Measurements from ENCODE around the gene FYN.

The FYN gene

DNA sequence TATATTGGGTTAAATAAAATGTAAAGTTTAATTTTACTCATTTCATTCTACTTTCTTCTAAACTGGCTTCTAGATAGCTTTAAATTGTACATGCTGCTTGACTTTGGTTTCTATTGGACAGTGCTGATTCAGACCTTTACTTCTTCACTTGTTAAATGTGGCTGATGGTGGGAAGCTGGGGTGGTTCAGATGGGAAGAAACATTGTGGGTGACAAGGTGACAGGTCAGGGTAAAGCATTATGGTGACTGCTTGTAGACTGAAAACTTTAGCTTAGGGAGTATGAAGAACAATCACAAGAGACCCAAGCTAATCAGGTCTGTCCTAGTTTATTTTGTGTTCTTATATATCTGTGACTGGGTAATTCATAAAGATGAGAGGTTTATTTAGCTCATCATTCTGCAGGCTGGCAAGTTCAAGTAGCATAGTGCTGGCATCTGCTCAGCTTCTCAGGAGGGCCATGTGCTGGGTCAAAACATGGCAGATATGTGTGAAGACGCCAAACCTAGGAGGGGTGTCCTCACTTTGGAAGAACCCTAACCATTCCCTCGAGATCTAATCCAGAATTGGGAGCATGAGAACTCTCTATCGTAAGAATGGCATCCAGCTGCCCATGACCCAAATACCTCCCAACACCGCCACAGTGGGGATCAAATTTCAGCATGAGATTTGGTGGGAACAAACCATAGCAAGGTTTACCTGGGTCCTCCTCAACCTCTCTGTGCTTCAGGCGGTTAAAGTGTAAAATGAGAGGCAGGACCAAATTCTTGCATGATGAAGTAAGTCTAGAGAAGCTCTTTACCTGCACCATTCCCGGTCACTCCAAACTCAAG is 102.8 kb downstream of the FYN start:
- DNase-seq (ENCODE audit: low read depth in 2 of 2), result no peak

DNA sequence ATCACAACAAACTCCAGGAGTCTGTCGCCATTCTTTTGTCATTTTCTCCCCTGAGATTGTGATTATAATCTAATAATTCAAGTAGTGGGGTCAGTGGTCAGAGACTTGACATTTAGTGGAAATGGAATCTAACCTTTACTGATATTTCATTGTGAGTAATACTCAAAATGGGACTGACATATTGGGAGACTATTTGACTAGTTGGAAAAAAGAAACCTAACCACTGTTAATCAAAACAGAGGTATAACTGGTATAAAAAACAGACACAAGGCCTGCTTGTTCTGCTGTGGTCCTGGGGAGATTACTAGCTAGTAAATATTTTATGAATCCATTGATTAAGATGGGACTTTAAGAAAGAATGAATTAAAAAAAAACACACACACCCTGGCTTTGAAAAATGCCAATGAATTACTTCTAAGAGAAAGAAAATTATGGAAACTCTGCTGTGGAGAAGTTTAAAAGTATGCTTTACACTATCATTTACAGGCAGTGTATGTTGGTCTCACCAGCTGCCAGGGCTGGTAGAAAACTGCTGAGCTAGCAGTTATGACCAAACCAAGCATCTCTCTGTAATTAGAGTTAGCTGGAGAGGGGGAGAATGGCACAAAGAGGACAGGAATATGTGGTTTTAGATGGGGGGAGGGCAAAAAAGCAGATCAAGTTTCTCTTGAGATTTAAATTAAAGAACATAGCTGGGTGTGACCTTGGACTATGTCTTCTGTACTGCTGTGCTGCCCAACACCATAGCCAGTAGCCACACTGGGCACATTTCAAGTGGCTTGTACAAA is 103.7 kb downstream of the FYN start:
- DNase-seq (ENCODE audit: low read depth in 2 of 2), result no peak

DNA sequence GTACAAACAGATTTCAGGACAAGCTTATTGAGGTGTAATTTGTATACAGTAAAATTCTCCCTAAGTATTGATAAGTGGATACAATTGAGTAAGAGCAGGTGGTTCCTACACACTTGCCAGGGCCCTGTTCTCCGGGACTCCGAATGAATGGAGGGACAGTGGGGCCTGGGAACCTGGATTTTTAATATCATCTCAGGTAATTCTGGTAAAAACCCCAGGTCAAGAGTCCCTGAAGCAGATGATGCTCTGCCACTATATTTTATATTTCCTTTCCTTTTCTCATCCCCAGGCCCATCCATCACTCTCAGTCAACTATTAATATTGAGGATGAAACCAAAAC is 104.9 kb downstream of the FYN start:
- no peak for DNase-seq (ENCODE audit: low read depth in 2 of 2)

DNA sequence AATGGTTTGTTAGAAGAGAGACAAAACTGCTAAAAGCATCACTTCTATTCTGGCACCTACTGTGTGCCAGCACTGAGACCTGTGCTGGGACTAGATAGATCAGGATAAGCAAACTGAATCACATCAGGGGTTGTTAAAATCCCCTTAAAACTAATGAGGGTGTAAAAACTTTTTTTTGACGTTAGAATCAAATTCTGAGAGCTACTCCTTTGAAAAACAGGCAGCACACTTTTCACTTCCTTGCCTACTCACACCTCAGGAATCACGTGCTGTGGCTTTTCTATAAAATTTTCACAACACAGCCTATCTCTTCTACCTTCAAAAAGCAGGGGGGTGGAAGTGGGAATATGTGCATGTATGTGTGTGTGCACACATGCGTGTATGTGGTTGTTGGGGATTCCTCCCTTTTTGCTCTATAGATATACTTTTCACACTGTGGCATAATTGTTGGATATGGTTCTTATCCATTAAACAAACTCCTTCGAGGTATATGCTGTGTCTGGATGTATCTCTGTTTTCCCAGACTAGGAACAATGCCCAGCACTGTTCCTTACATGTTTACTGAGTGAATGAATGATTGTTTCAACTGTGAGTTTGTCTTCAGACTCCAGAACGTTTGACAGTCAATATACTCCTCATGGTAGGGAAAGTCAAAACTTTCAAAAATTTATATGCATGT is 105.4 kb downstream of the FYN start:
- no peak for DNase-seq (ENCODE audit: low read depth in 2 of 2)

DNA sequence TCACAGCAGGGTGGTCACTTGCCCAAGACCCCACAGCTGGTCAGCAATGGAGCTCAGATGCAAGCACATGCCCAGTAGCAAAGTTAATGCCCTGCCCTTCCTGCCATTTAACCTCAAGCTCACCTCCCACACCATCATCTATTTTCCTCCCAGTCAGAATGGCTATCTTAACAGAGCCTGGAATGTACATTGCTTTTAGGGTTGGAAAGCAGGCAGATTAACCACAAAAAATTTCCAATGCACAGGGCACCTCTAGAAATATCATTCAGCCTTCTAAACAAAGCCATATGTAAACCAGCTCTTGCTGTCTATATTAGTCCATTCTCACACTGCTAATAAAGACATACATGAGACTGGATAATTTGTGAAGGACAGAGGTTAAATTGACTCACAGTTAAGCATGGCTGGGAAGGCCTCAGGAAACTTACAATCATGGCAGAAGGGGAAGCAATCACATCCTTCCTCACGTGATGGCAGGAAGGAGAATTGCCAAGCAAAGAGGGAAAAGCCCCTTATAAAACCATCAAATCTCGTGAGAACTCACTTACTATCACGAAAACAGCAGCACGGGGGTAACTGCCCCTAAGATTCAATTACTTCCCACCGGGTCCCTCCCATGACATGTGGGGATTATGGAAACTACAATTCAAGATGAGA is 106.9 kb downstream of the FYN start:
- no peak for DNase-seq (ENCODE audit: low read depth in 2 of 2)

DNA sequence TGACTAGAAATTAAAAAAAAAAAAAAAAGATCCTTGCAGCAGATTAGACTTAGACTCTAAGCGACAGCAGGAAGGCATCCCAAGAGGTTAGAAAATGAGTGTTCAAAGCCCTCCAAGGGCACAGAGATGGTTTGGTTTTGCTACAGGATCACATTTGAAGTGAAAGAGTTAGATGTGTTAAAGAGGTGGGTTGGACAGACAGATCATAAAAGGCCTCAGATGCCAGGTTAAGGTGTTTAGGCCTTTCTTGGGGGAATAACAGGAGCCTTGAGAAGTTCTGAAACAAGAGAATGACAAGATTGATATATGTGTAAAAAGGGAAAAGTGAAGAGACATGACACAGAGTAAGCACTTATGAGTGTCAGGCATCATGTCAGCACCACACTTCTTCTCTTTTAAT is 107.5 kb downstream of the FYN start:
- DNase-seq (ENCODE audit: low read depth in 2 of 2), result no peak

DNA sequence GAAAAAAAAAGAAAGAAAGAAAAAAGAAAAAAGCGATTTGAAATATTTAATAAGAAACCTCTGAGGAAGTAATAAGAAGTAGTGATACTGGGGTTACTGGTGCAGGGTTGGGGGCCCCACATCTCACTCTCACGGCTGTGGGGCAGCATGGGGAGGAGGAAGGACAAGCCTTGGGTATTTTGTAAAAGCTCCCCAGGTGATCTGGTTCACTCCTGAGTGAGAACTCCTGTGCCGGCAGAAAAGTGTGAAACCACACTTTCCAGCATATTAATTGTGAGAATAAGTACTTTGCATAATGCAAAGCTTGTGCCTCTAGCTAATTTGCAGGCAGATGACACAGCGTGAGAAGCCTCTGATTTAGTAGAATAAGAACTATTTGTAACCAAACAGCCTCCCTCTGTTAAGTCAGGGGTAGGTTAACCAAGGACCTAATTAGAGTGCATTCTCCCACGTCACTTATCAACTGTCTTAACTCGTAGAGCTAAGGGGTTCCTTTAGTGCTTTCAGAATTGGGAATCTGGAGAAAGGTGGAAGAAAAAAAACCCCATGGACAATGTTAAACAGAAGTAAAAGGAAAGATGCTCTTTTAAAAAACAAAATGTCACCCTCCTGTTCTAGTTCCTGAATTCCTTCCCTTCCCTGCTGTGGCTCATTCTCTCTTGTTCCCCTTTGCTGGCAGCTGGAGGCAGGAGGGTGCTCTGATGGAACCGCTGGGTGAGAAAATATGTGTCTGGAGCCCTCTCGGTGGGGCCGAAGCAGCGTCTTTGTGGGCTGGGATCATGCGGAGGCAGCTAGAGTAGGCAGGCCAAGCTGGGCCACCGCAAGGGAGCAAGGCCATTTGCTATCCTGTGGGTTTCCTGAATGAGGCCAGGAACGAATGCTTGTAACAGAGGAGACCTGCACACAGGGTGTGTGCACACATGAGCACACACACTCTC is 108.7 kb downstream of the FYN start:
- DNase-seq (ENCODE audit: low read depth in 2 of 2), result peak; percentile 46 to 56

DNA sequence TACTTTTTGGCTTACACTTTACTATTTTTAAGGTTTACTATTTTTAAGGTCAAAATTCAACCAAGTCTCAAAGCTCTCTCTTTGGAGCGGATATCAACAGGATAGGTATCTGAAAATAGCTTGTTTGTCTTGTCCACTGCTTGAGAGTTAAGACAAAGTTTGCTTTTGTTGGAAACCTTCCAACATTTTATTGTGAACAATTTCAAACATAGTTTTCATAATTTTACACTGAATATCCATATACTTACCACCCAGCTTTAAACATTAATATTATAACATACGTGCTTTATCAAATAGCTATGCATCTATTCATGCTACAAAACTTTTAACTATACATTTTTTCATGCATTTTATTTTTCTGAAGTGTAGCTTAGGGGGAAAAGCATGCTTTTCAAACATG is 109.9 kb downstream of the FYN start:
- DNase-seq (ENCODE audit: low read depth in 2 of 2), result no peak

DNA sequence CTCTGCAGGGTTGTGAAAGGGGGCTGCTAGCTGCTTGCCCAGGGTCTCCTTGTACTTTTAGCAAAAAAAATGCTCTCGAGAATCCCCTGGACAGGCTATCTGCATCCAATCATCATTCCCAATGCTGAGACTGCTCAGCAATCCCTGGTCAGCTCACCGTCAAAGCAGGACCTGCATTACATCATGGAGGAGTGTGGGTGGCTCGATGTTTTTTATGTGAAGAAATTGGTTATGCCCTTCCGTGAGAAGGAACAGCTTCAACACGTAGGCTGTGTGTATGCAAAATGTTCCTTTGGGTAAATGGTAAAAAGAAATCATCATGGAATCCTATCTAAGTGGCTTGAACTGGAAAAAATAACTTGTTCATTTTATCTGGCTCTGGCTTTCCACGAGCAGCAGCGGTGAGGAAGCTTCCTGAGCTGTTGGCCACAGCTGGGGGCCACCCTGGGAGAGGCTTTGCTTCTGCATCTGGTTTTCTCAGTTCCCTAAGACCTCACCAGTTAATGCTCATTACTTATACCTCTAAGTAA is 111.4 kb downstream of the FYN start:
- DNase-seq (ENCODE audit: low read depth in 2 of 2), result no peak

DNA sequence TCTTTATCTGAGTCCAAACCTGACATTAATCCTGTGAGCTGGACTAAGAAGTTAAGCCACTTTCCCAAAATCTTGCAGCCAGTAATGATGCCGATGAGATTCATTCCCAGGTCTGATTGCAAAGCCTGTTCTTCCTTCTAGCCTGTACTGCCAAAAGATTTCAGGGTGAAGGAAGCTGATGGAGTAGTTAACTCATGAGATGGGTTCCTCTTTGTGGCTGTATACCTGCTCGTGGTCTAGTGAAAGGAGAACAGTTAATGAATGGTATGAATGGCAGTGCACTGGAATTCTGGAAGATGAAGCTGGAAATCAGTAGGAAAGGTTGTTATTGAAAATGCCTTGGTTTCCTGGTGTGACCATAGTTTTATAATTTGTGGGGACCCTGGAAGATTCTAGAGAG is 112.0 kb downstream of the FYN start:
- DNase-seq (ENCODE audit: low read depth in 2 of 2), result no peak

DNA sequence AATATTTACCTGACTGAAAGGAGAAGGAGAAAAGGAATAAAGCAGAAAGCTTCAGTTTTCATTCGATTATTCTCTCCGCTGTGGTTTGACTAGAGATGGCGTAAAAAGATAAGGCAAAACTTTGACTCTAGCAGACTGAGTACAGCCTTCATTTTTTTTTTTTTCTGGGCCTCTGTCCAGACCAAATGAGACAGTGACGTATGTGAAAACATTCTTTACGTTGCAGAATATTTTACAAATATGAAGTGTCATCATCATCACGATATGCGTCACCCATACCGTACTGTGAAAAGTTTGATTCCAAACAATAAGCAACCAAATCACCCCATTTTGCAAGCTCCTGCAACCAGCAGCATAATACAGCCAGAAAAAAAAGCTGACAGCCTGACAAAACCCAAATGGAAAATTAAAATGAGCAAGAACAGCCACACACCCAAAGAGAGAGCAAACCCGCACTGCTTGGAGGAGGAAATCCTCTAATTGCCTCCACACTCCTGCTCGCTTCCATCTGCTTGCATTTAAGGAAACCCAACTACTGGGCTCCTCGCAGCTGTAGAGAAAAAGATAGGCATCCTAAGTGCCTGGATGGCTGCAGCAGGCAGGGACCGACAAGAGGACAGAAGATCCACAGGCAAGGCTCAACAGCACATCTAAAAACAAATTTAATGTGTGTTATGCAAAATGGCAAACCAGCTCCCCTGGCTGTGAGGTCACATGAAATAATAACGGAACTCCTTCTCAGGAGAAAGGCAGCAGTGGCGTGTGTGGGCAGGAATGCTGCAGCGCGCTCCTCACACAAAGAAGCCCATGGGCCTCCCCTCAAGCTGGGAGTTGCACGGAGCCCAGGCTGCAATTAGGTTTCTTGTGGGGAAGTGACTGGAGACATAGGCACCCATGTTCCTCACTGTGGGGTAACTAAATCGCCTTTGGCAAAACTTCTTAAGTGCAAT is 113.1 kb downstream of the FYN start:
- no peak for DNase-seq (ENCODE audit: low read depth in 2 of 2)

DNA sequence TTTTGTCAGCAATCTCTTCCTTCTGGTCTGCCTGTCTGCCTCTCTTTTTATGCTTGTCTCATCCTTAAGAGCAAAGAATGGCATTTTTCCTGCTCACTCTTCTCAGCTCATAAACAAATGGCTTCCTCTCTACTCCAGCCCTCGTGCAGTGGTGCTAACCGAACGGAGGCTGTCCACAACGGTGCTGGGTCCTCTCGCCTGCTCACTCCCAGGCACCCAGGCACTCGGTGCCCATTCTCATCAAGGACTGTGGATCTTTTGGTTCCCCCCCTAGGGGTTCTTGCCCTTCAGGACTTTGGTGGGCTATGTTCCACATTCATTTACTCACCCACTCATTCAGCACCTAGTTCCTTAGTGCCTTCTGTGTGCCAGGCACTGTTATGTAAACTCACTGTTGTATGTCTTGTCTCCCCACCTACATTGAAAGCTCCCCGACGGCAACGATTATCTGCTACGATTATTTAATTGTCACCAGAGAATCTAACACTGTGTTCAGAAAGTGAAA is 113.9 kb downstream of the FYN start:
- no peak for DNase-seq (ENCODE audit: low read depth in 2 of 2)

DNA sequence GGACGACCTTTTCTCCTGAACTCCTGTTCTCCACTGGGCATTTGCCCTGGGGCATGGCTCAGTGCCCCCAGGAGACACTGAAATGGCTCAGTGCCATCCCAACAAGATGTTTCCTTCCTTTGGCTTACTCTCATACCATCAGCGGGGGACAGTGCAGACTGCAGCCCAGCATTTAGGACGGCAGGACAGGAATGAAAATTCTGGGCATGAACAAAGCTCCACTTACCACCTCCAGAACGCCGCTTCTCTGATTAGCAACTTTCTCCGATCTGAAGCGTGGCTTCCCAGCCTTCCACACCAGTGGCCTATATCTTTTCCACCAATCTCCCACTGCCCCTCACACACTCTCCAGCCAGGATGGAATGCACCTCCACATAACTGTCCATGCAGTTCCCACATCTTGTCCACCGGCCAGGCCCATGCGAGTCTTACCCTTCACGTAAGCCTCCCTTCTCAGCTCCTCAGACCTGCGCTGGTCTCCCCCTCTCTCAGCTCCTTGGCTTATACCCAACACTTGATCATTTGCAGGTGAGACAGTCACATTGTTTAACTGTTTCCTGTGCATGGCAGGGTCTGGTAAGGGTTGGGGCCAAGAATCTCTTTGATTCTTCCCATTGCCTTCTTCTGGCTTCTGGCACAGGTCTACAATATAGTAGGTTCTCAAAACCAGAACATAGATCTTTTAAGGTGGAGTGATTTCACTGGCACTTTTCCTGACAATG is 114.5 kb downstream of the FYN start:
- no peak for DNase-seq (ENCODE audit: low read depth in 2 of 2)

DNA sequence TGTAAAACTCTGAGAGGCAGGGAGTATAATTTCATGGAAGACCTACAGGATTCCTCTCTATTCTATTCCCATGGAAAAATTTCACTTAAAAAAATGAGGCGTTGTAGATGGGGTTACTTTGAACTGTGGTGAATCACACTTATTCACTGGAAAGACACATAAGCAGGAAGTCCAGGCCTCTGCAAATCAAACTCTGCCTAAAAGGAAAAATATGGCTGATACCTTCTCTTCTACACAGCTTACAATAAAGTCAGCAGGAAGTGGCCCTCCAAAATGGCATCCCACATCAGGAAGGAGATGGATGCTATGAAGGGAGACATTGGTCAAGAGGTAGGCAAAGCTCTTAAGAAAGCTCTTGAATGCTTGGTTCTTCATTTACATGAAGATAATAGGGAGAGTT is 115.9 kb downstream of the FYN start:
- DNase-seq (ENCODE audit: low read depth in 2 of 2), result no peak

DNA sequence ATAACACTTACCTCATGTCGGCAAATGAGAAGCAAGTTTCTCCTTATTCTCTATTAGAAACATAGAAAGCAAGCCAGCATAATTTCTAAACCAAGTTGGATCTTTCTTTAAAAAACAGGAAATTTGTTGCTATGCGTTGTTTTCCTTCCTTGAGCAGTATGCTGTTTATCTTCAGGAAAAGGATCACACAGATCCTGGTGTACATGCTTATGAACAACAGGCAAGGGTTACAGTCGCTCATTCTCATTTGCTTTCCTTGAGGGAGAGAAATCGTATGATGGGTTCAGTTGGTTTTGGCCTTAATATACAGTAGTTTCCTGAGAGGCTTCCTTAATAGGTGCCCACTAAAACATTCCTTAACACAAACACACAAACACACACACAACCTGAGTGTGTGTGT is 118.8 kb downstream of the FYN start:
- DNase-seq (ENCODE audit: low read depth in 2 of 2), result no peak

DNA sequence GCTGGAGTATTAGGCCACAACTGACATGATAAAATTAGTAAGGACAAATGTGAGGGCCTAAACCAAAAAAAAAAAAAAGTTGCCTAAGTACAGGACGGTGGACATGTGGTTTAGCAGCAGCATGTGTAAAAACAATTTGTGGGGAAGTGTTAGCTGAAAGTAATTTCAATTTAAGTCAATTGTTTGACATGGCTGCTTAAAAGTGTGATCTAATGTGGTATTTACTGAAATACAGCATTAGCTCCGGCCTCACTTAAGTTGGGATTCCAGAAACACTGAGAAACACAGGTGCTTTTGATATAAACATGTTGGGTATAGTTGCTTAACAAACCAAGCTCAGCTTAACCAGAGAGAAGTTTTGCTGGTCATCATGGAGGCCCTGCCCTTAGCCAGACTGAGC is 119.7 kb downstream of the FYN start:
- no peak for DNase-seq (ENCODE audit: low read depth in 2 of 2)

DNA sequence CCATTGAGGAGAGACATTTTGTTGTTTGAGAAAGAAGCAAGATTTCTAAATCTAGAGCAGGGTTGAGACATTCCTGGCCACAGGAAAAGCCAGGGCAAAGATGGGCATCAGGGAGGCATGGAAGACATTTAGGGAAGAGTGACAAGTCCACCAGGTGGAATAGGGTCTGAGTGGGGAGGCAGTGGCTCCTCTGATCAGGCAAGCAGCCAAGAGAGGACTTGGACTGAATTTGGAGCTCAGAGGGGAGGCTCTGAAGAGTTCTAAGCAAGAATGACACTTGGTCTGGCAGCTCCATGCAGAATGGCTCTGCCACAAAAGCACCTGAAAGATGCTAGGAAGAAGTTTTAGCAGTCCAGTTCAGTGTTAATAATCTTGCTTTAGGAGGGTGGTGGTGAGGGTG is 120.8 kb downstream of the FYN start:
- no peak for DNase-seq (ENCODE audit: low read depth in 2 of 2)

DNA sequence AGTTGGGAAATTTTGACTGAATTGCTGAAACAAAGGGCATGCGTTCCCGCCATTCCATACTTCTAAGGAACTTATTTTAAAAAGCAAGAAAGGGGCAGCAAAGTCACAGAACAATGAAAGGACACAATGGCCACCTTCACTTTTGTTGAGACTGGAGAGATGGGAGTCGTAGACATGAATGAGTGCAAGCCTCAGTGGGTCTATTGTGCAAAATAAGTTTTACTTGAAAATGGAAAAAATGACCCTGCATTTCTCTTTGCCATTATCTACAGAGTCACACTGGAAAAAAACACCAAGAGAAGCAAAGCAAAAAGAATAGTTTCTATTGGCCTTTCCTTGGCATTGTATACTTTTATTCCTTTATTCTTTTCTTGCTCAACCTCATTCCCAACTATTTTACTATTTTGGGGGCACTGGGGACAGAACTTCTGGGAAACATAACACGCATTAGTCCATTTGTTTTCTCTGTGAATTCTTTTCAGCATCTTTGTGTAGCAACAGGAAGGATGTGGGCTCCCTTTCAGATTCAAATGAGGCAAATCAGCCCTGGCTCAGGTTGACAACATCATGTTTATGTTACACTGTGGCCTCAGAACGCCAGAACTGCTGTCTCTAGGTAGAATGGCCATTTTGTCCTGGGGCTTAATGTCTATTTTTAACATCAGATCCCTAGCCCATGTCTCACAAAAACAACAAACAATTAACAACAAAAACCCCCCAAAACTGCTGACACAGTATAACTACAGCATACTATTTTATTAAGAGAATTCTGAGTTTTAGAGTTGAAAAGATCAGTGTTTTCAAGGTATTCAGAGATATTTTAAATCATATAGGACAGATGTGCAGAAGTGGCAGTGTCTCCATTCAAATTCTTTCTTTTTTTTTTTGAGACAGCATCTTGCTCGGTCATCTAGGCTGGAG is 122.2 kb downstream of the FYN start:
- no peak for DNase-seq (ENCODE audit: low read depth in 2 of 2)

All from stimulated activated CD4-positive, alpha-beta T cell treated with anti-CD3 and anti-CD28 coated beads, Interleukin-15, amount 100 ng/mL, for 48 hours (primary cell).